GM21529 (cell line): Measurements from ENCODE around the gene SLC17A8.
"Not testable (repeated sequence)": the region's sequence is repeated elsewhere in the genome, so short reads cannot be mapped to it uniquely, and the experiment has no call there.

Experiments
- ATAC-seq: cut with Tn5 transposase; IDR thresholded peaks from one replicate; pipeline ENCODE4 v1.9.1; 2021; ENCODE audit not compliant: unreplicated experiment

Gene SLC17A8

DNA sequence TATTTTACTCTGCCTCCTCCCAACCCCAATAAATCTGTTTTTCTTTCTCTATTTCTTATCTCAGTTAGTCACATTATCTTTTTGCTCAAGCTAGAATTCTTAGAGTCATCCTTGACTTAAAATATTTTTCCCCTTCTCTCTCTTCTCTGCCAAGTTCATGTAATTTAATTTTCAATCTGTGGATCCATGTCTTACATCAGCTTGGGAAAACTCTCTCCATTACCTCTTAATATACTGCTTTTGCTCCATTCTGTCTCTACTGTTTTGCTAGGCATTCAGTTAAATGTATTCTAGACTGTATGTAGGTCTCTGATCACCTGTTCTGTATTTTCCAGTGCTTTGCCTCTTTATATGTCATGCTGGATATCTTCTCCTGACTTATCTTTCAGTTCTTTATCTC lies 65.8 kb downstream of the SLC17A8 start:
- no peak for ATAC-seq

DNA sequence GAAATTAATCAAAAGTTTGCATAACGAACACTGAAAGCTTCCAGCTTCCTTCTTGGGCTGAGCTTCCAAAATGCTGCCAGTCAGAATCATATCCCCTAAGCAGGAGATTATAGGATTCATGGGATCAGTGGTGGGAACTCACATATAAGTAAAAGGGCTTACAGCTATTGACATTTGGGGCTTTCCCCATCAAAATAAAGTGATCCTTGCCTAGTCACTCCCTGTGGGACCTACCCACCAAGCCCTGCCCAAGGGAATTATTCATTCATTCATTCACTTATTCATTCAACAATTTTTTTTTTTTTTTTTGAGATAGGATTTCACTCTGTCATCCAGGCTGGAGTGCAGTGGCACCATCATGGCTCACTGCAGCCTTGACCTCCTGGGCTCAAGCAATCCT lies 69.3 kb downstream of the SLC17A8 start:
- ATAC-seq, result no peak

DNA sequence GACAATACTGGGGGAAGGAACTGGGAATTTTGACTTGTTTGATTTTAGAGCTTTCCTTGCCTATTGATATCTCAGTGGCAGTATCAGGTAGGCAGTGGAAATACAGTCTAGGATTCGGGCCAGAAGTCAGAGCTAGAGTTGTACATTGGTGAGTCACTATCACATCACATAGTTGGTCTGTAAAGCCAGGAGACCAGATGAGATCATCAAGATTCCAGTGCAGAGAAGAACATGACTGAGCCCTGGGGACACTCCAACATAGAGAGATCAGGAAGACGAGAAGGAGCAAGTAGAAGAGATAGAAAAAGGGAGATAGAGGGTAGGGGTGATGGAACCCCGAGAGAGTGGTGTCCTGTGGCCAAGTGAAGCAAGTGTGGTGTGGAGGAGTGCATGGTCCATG lies 70.2 kb downstream of the SLC17A8 start:
- no peak for ATAC-seq

DNA sequence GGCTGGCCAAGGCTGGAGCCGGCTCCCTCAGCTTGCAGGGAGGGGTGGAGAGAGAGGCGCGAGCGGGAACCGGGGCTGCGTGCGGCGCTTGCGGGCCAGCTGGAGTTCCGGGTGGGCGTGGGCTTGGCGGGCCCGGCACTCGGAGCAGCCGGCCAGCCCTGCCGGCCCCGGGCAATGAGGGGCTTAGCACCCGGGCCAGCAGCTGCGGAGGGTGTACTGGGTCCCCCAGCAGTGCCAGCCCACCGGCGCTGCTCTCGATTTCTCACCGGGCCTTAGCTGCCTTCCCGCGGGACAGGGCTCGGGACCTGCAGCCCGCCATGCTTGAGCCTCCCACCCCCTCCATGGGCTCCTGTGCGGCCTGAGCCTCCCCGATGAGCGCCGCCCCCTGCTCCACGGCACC lies 73.4 kb downstream of the SLC17A8 start:
- not testable (repeated sequence) for ATAC-seq

- ATAC-seq, result no peak
These were observed 76.8 kb downstream of the SLC17A8 start for GRCh38 chr12:100433701-100434100.

DNA sequence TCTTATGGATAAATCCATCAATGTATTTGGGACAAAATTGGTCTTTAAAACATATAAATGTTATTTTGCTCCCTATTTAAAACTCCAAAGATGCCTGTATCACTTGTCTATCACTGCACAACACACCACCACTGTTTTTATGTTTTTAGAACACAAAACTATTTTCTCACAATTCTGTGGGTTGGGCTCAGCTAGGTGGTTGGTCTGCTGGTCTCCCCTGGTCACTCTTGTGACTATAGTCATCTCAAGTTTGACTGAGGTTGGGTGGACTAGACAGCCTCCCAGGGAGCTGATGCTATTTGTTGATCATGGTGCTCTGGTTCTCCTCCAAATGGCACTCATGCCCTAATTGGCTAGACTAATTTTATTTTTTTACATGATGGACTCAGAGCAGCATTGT lies 77.3 kb downstream of the SLC17A8 start:
- no peak for ATAC-seq

- ATAC-seq, result no peak
These were observed 79.1 kb downstream of the SLC17A8 start for GRCh38 chr12:100435957-100436356.

DNA sequence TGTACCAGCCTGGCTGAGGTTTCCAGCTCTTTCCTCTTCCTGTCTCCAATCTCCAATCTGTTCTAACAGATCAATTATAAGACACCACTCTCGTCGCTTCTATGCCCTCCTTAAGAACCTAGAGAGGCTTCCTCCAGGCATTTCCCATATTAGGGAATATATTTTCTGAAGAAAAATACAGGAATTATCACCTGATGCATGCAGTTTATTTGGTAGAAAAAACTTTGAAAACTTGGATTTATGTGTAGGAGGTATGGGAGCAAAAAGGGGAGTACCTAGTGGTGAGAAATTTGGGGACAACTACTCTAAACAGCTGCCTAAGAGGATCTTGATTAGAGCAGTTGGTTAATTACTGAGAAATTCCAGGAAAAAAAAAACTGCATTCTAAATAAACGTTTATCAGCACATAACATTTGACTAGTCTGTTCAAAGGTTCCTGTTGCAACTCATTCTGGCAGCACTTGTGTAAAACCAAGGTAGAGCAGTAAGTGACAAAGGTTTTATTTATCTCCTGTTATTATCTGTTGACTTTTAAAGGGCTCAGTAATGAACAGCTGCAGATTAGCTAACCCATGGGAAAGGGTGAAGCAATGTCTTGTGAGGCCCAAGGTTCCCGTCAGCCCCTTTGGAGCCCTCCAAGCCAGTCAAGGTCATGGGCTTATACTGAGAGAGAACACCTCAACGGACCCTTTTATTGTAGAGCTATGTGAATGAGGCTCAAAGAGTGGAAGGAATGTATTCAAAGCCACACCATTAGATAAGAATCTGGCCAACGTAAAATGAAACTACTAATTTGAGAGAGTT lies 80.4 kb downstream of the SLC17A8 start:
- no peak for ATAC-seq

GRCh38 chr12:100439797-100440196 lies 82.9 kb downstream of the SLC17A8 start:
- no peak for ATAC-seq

- no peak for ATAC-seq
These were observed 85.5 kb downstream of the SLC17A8 start for GRCh38 chr12:100442403-100442802.

GRCh38 chr12:100443434-100443833 lies 86.6 kb downstream of the SLC17A8 start:
- ATAC-seq, result no peak

DNA sequence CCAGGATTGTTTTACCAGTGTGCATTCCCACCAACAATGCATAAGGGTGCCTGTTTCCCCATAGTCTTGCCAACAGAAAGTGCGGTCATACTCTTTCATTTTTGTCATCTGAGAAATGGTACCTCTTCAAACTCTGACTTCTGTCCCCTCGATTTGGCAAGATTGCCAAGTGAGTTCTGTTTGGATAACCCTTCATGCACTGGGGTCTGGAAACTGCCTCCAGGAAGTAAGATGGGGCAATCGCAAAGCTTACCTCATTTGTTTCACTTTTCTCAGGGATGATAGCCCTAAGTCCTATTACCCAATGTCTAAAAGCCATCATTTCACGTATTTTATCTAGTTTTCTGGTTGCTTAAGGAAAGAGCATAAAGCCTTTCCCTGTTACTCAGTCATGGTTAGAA lies 88.2 kb downstream of the SLC17A8 start:
- ATAC-seq, result no peak

DNA sequence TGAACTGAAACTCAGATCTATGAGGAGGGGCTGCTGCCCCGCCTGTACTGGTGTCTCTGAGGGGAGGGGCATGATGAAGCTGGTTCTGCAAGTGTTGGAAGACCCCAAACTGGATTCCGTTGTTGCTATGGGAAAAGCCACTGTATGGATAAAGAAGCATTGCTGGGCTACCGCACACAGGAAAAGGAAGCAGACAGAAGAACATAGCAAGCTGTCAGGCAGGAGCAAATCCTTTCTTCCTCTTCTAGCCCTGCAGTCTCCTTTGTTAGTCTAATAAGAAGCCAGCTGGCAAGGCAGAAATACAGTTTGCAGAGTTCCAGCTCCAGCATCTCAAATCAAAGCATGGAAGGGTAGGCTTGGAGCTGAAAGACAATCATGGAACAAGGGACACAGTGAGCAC lies 90.5 kb downstream of the SLC17A8 start:
- no peak for ATAC-seq

DNA sequence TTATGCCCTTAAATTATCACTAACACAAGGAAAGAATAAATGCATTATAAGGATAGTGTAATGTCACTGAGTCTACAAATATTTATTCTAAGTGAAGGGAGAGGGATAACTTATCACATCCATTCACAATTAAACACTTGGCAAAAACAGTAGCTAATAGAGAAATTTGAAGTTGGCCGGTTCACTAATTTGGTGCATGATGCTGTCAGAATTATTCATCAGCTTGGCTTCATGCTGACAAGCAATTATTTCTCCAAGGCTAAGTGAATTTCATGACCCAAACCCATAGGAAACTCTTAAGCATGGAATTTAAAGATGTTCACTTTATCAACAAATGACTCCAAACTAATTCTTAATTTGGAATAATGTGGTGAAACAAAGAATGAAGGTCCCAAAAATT lies 91.8 kb downstream of the SLC17A8 start:
- no peak for ATAC-seq

DNA sequence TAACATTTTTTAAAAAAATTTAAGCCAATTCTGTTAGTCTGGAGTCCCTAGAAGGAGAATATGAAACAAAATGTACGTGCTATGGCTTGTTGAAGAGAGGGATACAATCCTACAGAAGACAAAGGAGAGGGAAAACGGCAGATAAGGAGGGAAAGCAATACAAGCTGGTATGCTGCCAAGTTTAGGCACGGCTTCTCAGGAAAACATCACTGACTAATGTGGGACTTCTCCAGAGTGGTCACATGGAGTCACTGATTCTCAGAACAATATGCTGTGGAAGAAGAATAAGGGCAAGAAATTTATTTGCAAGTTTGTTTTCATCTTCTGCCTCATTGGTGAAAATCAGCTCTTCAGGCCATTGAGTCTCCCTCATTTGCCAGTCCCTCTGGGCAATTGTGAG lies 93.9 kb downstream of the SLC17A8 start:
- no peak for ATAC-seq

GRCh38 chr12:100453951-100454350 lies 97.1 kb downstream of the SLC17A8 start:
- no peak for ATAC-seq

DNA sequence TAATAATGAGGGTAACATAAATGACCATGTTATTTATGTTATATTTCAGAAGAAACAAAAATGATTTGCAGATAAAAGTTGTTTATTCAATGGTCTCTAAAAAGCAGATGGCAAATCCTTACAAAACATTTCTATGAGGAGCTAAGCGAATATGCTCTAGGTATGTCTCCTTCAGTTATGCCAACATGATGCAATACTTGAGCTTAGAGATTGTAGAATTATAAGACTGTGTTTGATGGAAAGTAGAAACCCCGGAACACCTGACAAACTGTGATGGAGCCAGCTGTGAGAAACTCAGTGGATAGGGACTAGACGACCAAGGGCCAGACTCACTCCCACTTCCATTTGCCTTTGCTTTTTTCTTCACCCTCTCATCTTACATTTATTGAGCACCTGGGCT lies 99.0 kb downstream of the SLC17A8 start:
- no peak for ATAC-seq

DNA sequence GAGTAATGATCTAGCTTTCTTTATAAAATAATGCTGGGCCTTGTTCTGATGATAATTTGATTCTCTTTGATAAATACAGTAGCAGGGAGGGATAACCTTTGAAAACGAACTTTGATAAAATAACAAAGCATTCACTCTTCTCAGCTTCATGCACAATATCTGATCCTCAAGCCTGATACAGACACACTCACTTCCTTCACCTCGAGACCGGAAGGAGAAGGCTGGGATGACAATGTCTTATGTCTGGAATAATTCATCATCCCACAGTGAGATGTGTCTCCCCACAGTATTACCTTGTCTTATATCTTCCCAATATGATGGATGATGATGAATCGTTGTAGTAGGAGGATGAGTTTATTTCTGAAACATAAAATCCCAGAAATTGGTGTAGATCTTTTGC lies 101.3 kb downstream of the SLC17A8 start:
- ATAC-seq, result no peak

- no peak for ATAC-seq
These were observed 103.8 kb downstream of the SLC17A8 start for GRCh38 chr12:100460702-100461101.

DNA sequence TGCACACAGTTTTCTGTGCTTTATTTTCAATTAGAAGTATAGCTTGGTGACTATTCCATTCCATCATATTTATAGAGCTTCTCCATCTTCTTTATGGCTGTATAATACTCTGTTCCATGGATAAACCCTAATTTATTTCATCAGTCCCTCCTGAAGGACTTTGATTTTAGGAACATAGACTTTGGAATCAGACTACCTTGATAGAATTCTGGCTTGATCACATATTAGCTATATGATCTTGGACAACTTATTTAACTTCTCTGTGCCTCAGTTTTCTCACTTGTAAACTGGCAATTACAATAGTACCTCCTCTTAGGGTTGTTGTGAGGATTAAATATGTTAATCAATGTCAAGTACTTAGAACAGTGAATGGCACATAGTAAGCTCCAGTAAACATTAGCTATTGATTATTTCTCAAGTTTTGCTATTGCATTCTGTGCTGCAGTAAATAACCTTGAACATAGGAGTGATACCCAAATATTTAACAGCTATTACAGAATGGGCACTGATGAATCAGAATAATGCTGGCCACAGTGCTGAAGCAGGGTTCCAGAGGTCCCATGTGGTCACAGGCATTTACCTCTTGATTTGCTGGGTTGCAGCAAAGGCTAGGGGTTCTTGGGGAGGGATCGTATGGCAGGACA lies 104.6 kb downstream of the SLC17A8 start:
- no peak for ATAC-seq

- no peak for ATAC-seq
These were observed 106.8 kb downstream of the SLC17A8 start for GRCh38 chr12:100463661-100464060.

DNA sequence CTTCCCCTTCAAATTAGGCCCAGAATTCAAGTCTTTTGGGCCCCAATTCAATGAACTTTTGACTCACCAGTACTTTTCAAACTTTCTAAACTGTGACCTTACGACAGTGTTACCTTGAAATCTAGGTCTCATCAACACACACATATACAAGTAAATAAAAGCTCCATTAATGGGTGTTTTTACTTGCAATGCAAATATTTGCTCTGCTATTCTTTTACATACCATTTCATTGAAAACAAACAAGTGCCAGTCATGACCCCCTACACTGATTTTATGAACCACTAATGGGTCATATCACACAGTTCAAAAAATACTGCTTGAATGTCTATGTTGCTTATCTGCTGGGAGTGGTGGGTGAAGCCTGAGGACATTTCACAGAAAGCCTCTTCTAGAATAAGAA lies 107.7 kb downstream of the SLC17A8 start:
- ATAC-seq, result no peak

DNA sequence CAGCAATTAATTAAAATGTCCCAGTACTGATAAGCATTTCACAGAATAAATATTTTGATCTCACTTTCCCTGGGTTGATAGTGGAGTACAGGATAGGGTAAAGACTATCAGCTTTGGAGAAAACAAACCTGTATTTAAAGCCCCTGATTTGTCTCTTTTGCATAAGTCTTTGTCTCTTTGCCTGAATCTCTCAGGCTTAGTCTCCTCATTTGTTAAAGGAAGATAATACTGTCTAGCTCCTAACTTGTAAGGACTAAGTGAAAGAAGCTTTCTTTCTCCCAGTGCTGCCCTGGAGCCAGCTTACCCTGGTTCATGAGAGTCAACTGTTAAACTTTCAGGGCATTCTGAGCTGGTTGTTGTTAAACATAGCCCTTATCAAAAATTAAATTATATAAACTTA lies 111.3 kb downstream of the SLC17A8 start:
- no peak for ATAC-seq
